IPS-11a (cell line): ENCODE data around the gene ZBTB8A.
A peak's percentile ranks its signal among the peaks of the same experiment; 100 is the strongest.
"Not testable (repeated sequence)": the region's sequence is repeated elsewhere in the genome, so short reads cannot be mapped to it uniquely, and the experiment has no call there.

Experiments
- H3K4me3 ChIP-seq: one replicate; pipeline ENCODE4 v1.5.1; 2013; ENCODE audit warnings: low read depth, low read length, control low read depth

Gene ZBTB8A

GRCh38 chr1:32538887-32539583, at the start of gene ZBTB8A:
ZBTB8A (plus strand) TSS chr1:32539427; CDS start chr1:32592932, 53,505 bp downstream.
- peak within 1 kb of the TSS; percentile 85 for H3K4me3 ChIP-seq

- H3K4me3 ChIP-seq, result no peak overlapping the region
Measured at GRCh38 chr1:32489774-32490454, 49.3 kb upstream of the ZBTB8A start.

- no peak overlapping the region for H3K4me3 ChIP-seq
Measured at GRCh38 chr1:32491386-32491785, 47.8 kb upstream of the ZBTB8A start.

- H3K4me3 ChIP-seq, result no peak overlapping the region
Measured at GRCh38 chr1:32494196-32494595, 45.0 kb upstream of the ZBTB8A start.

- H3K4me3 ChIP-seq, result no peak overlapping the region
Measured at GRCh38 chr1:32494711-32495337, 44.4 kb upstream of the ZBTB8A start.

DNA sequence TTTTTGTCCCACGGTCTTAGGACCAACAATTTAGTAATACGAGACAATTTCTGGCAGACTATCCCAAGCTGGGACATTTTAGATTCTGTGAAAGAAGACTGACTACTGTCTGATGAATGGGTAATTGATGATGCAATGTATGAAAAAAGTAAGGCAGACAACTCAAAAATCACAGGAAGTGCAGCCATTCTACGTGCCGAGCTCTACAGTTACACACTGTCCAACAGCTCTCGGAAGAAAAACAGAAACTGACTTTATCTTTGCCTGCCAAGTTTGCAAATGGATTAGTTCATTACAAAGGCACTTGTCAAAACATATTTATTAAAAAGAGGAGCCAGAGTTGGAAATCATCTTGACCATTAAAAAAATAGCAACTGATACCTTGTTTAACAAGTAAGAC, 43.1 kb upstream of the ZBTB8A start:
- H3K4me3 ChIP-seq, result no peak overlapping the region

GRCh38 chr1:32498751-32499150, 40.5 kb upstream of the ZBTB8A start:
- no peak overlapping the region for H3K4me3 ChIP-seq

DNA sequence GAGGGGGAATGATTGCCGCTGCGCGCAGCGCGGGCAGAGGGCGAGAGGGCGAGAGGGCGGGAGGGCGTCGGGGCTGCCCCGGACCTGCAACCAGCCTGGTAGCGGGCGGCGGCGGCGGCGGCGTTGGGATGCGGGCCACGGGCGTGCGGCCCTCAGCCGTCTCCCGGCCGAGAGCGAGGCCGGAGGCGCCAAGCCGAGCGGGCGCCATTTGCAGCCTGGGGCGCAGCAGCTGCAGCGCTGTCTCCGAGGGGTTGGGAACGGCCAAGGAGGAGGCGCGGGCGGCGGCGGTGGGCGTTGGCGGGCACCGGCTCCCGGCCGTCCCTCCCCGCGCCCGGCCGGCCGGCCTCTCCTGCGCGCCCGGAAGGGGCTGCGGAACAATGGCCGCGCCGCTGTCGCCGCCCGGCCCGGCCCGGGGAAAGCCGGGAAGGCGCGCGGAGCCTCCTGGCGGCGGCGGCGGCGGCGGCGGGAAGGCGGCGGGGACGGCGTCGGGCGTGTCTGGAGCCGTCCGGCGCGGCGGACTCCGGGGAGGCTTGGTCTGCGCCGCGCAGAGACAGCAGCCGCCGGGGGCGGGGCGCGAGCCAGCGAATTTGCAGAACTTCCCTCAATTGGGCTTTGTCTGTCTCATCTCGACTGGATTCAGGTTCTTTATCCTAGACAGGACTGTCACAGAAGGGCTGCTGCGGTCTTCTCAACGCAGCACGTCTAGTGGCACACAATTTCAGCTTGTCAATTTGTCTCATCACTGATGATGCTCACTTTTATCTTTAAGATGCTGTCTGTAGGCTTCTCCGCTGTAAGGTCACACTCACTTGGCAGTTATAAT, 38.6 kb upstream of the ZBTB8A start:
- peak overlapping the region; percentile 58 for H3K4me3 ChIP-seq

DNA sequence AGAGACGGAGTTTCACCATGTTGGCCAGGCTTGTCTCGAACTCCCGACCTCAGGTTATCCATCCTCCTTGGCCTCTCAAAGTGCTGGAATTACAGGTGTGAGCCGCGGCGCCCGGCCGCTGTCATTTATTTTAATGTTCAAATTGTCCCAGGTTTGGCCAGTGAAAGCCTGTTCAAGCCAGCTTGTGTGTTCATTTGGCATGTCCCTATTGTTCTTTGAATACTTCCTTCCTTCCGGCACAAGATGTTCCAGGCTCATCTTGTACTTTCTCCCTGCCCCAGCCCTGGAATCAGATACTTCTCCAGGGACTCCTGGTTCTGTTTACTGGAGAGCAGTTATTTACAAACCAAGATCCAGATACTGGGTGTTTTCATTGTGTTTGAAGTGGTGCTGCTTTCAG, 37.4 kb upstream of the ZBTB8A start:
- no peak overlapping the region for H3K4me3 ChIP-seq

- H3K4me3 ChIP-seq, result no peak overlapping the region
Measured at GRCh38 chr1:32503153-32503552, 36.1 kb upstream of the ZBTB8A start.

GRCh38 chr1:32507021-32507420, 32.2 kb upstream of the ZBTB8A start:
- H3K4me3 ChIP-seq, result no peak overlapping the region

DNA sequence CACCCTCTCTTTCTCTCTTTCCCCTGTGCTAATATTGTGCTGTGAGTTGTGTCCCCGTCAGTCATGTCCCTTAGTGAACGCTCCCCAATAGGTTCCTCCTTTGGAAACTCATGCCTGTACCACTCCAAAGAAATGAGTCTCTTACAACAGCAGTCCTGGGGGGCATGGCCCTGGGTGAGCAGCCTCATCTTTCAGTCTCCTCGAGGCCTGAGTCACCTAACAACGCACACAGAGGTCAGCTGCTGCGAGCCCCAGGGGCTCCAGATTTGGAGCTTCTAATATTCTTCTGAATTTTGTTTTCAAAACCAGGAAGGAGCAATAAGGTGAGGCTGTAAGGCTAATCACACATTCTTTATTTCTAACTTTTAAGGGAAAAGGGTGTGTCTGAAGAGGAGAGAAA, 30.5 kb upstream of the ZBTB8A start:
- H3K4me3 ChIP-seq, result no peak overlapping the region

- no peak overlapping the region for H3K4me3 ChIP-seq
Measured at GRCh38 chr1:32509939-32510338, 29.3 kb upstream of the ZBTB8A start.

- no peak overlapping the region for H3K4me3 ChIP-seq
Measured at GRCh38 chr1:32516402-32516801, 22.8 kb upstream of the ZBTB8A start.

DNA sequence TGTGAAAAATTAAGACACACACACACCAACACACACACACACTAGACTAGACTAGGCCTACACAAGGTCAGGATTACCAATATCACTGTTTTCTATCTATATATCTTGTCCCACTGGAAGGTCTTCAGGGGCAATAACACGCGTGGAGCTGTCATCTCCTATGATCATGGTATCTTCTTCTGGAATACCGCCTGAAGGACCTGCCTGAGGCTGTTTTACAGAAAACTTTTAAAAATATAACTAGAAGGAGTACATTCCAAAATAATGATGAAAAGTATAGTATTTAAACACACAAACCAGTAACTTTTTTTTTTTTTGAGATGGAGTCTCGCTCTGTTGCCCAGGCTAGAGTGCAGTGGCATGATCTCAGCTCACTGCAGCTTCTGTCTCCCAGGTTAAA, 20.3 kb upstream of the ZBTB8A start:
- H3K4me3 ChIP-seq, result no peak overlapping the region

DNA sequence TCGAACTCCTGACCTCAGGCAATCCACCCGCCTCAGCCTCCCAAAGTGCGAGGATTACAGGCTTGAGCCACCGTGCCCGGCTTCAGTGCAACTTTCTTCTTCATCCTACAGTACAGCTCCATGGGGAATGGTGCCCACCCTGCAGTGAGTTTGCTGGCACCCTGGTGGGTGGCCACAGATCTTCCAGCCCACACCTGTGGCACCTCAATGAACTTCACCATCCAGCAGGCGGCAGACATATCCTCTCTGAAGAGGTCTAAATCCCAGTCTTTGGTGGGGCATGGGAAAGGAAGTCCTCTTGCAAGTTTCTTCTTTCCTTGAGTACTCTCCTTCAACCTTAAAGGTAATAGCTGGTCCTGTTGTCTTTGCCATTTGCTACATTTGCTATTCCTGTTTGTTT, 18.1 kb upstream of the ZBTB8A start:
- H3K4me3 ChIP-seq, result no peak overlapping the region

DNA sequence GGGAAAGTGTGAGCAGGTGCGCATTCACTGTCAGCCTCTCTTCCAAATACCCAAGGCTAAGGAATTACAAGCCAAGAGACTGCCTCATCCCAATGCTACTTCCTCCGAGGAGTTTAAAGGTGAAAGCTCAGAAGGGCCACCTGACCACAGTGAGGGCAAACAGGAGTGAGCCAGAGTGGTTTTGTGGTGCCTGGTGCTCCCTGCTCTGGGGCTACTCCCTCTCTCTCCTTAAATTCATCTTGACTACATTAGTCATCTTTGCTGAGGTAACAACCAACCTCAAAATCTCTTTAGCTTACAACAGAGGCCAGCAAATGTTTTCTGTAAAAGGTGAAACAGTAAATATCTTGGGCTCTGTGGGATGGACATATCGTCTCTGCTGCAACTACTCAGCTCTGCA, 14.2 kb upstream of the ZBTB8A start:
- no peak overlapping the region for H3K4me3 ChIP-seq

- no peak overlapping the region for H3K4me3 ChIP-seq
Measured at GRCh38 chr1:32525661-32526444, 13.4 kb upstream of the ZBTB8A start.

DNA sequence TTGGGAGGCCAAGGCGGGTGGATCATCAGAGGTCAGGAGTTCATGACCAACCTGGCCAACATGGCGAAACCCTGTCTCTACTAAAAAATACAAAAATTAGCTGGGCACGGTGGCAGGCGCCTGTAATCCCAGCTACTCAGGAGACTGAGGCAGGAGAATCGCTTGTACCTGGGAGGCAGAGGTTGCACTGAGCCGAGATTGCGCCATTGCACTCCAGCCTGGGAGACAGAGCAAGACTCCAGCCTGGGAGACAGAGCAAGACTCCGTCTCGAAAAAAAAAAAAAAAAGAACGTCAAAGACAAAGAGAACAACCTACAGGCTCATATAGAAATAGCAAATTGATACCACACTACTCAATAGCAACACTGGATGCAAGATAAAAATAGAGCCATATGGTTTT, 10.7 kb upstream of the ZBTB8A start:
- not testable (repeated sequence) for H3K4me3 ChIP-seq

DNA sequence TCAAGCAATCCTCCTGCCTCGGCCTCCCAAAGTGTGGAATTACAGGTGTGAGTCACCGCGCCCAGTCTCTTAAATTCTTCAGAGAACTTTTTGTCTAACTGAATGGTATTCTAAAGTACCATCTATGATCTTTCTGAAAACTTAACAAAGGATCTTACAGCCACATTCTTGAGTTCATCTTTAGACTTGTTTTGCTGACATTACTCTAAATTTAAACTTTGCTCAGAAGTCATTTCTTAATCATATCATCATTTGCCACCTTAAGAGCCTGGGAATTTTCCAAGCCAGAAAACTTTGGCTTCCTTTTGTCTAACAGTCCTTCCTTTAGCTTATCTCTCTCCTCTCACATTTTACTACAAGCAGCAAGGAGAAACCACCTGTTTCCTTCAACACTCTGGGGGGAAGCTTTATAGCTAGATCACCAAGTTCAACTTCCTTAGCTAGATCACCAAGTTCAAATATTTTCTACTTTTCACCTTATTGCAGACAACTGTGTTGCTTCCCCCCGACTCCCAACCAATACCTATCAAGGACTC, 5.4 kb upstream of the ZBTB8A start:
- no peak overlapping the region for H3K4me3 ChIP-seq
